Esophagus (tissue), 2 donors: ENCODE measurements around the gene ARID1B. TPM values are rescaled to one million over a fixed set of nuclear protein-coding genes. Genes with fewer than 3 reads are reported as not detected.

Experiments
- H3K27ac ChIP-seq, 2 donors: one replicate each; pipeline ENCODE4 v1.5.1; 2013; ENCODE audit warnings: low read depth in 2 of 2, mild to moderate bottlenecking in 2 of 2, inconsistent platforms in 1 of 2, low read length in 1 of 2, moderate library complexity in 1 of 2
- H3K27me3 ChIP-seq, 2 donors: one replicate each; pipeline ENCODE4 v1.6.1; 2013; ENCODE audit warnings: low read length in 2 of 2, control low read depth in 1 of 2, mild to moderate bottlenecking in 1 of 2; ENCODE audit not compliant: insufficient read depth in 2 of 2, control insufficient read depth in 1 of 2
- H3K36me3 ChIP-seq, 2 donors: one replicate each; pipeline ENCODE4 v1.6.1; 2013; ENCODE audit warnings: low read length in 1 of 2; ENCODE audit not compliant: control insufficient read depth in 2 of 2, insufficient read depth in 2 of 2
- H3K4me1 ChIP-seq, 2 donors: one replicate each; pipeline ENCODE4 v1.6.1; 2013; ENCODE audit warnings: low read length in 1 of 2; ENCODE audit not compliant: control insufficient read depth in 2 of 2, insufficient read depth in 2 of 2
- H3K4me3 ChIP-seq, 2 donors: one replicate each; pipeline ENCODE4 v1.5.1; 2013; ENCODE audit warnings: low read length in 2 of 2, mild to moderate bottlenecking in 2 of 2, low read depth in 1 of 2, moderate library complexity in 1 of 2
- H3K9me3 ChIP-seq, 2 donors: one replicate each; pipeline ENCODE4 v1.6.1; 2013; ENCODE audit warnings: mild to moderate bottlenecking in 2 of 2, low read depth in 1 of 2, low read length in 1 of 2, moderate library complexity in 1 of 2; ENCODE audit not compliant: control insufficient read depth in 2 of 2, insufficient read depth in 1 of 2
- WGBS, 2 donors: extraction: QIAGEN DNeasy Blood & Tissue Kit; methylation state at CpG; one replicate each; pipeline ENCODE4 v1.1.7; 2013; 5-methylcytosine and 5-hydroxymethylcytosine counted together
- polyA plus RNA-seq, 2 donors: library from polyadenylated mRNA; stranded (reverse); fragments of 200-250 nt; gene quantifications; one replicate each; pipeline ENCODE4 v1.2.3, GENCODE V29; 2013
- donor health status: healthy with polysubstance abuse.
- donor health status: Bipolar disorder and iron deficiency.

Gene ARID1B
- polyA plus RNA-seq, 2 donors = 15.9 to 16.1 TPM

DNA sequence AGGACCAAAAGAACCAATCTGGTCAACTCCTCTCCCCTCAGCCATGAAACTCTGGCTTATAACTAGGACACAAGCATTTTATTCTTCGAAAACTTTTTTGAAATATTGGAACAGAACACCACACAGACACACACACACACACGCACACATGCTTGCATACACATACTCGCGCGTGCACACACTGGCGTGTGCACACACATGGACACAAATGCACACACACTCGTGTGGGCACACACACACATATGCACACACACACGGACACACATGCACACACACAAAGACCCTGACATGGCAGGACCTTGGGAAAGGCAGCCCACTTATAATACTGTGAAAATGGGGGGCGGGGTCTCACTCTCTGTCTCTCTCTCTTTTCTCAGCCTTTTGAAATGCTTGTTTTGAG is 482.3 kb downstream of the ARID1B start:
- peaks cover 7 to 8% of the 10 kb centered on the region in 2 donors for H3K4me1 ChIP-seq
- no peaks in the 10 kb centered on the region for H3K36me3 ChIP-seq
- no peak overlapping the region for H3K27ac ChIP-seq
- no peaks in the 10 kb centered on the region for H3K9me3 ChIP-seq
- H3K4me3 ChIP-seq = no peak overlapping the region
- no peaks in the 10 kb centered on the region for H3K27me3 ChIP-seq
- 95 to 97% methylated on average over 9 of the region's 9 CpGs for WGBS, 2 donors
